Breast epithelium (tissue), 4 donors: ENCODE data around the gene ITGAL. TPM values are rescaled to one million over a fixed set of nuclear protein-coding genes. Genes with fewer than 3 reads are reported as not detected.

Source experiments
- DNase-seq, 2 donors: peaks; one replicate each; pipeline ENCODE4 v3.0.0-alpha.2; 2019; ENCODE audit warnings: low spot score in 2 of 2
- H3K27ac ChIP-seq, 2 donors: fragments of 200-600 bp; sonication (generic) in 1 of 2; one replicate each; pipeline ENCODE4 v1.5.1; 2016 to 2019; ENCODE audit warnings: mild to moderate bottlenecking in 1 of 2
- H3K27me3 ChIP-seq, 2 donors: fragments of 200-600 bp; sonication (generic) in 1 of 2; one replicate each; pipeline versions ENCODE4 v1.5.1 to v1.6.0; 2017 to 2019; ENCODE audit warnings: control low read depth in 1 of 2, mild to moderate bottlenecking in 1 of 2
- H3K36me3 ChIP-seq: fragments of 200-600 bp; one replicate; pipeline ENCODE4 v1.5.1; 2019
- H3K4me1 ChIP-seq, 2 donors: fragments of 200-600 bp; sonication (generic); one replicate each; pipeline ENCODE4 v1.5.1; 2016 to 2019; ENCODE audit warnings: control low read depth in 1 of 2
- H3K4me3 ChIP-seq, 3 donors: fragments of 200-600 bp; sonication (generic); 1 replicate in 2 of 3; 2 replicates in 1 of 3; pipeline ENCODE4 v1.5.1; 2016 to 2019; ENCODE audit warnings: mild to moderate bottlenecking in 3 of 3, moderate library complexity in 2 of 3
- H3K9me3 ChIP-seq, 2 donors: fragments of 200-600 bp; sonication (generic) in 1 of 2; one replicate each; pipeline ENCODE4 v1.5.1; 2016 to 2019; ENCODE audit warnings: control low read depth in 1 of 2
- CTCF ChIP-seq, 3 donors: fragments of 450-650 bp; IDR thresholded peaks; one replicate each; pipeline ENCODE4 v1.5.1; 2016 to 2017; ENCODE audit warnings: antibody characterized with exemption in 3 of 3, mild to moderate bottlenecking in 3 of 3, moderate library complexity in 3 of 3
- POLR2A ChIP-seq: fragments of 450-650 bp; IDR thresholded peaks from one replicate; pipeline ENCODE4 v1.6.1; 2016; ENCODE audit warnings: antibody characterized with exemption, mild to moderate bottlenecking, moderate library complexity
- POLR2AphosphoS5 ChIP-seq, 3 donors: sonication (generic); formaldehyde crosslinking; IDR thresholded peaks; one replicate each; pipeline ENCODE4 v1.6.1; 2017; ENCODE audit warnings: antibody characterized with exemption in 3 of 3
- intact Hi-C: fragments of 100-400 bp; cut with DNase I; formaldehyde crosslinking; loops from one replicate; pipeline ENCODE4 v1.15.1; 2023; ENCODE audit warnings: low total_unique reads
- total RNA-seq, 3 donors: library from RNA; depleted of rRNA; stranded (reverse); fragments of >200 nt; gene quantifications; one replicate each; pipeline ENCODE4 v1.1.0, GENCODE V29; 2016

The ITGAL gene
- total RNA-seq, 3 donors from 2014 or later, result 2.3 to 5.7 (median 2.4) TPM

GRCh38 chr16:30491744-30492308, 19.3 kb downstream of the ITGAL start:
- TF ChIP-seq POLR2AphosphoS5 (IDR thresholded peaks at IDR 0.05) (peak in 1 of 3 donors; percentile 22), POLR2A (no peak)
- no peaks in the 10 kb centered on the region for H3K9me3 ChIP-seq
- DNase-seq, result peak in 1 of 2 donors; percentile 67
- no peaks in the 10 kb centered on the region for H3K27me3 ChIP-seq
- H3K36me3 ChIP-seq, result no peaks in the 10 kb centered on the region
- no peak overlapping the region for H3K4me3 ChIP-seq
- H3K4me1 ChIP-seq, result no peaks in the 10 kb centered on the region
- intact Hi-C loops, result no loop called here
- H3K27ac ChIP-seq, result peak overlapping the region; percentile 48 to 61

- Histone ChIP-seq H3K4me1 (no peaks in the 10 kb centered on the region), H3K27me3 (no peaks in the 10 kb centered on the region), H3K27ac (no peak overlapping the region), H3K36me3 (no peaks in the 10 kb centered on the region), H3K4me3 (no peak overlapping the region), H3K9me3 (no peaks in the 10 kb centered on the region)
- TF ChIP-seq POLR2A, result no peak
- TF ChIP-seq POLR2AphosphoS5 (IDR thresholded peaks at IDR 0.05), result no peak
- no peak for TF ChIP-seq CTCF (IDR thresholded peaks at IDR 0.05)
- intact Hi-C loops, result no loop called here
- no peak for DNase-seq
Measured at GRCh38 chr16:30493941-30494488, 21.5 kb downstream of the ITGAL start.

- Histone ChIP-seq H3K27ac (no peak overlapping the region), H3K4me1 (no peaks in the 10 kb centered on the region), H3K9me3 (no peaks in the 10 kb centered on the region), H3K27me3 (no peaks in the 10 kb centered on the region), H3K4me3 (no peak overlapping the region), H3K36me3 (no peaks in the 10 kb centered on the region)
- intact Hi-C loops, result no loop called here
- DNase-seq, result no peak
- TF ChIP-seq POLR2AphosphoS5 (IDR thresholded peaks at IDR 0.05) (no peak), POLR2A (no peak), CTCF (IDR thresholded peaks at IDR 0.05) (no peak)
Measured at GRCh38 chr16:30494709-30495108, 22.2 kb downstream of the ITGAL start.

- peak in 1 of 2 donors; percentile 39 for DNase-seq
- Histone ChIP-seq H3K27me3 (no peaks in the 10 kb centered on the region), H3K36me3 (no peaks in the 10 kb centered on the region), H3K9me3 (no peaks in the 10 kb centered on the region), H3K4me1 (no peaks in the 10 kb centered on the region), H3K4me3 (peak overlapping the region in 1 of 3 donors; percentile 42), H3K27ac (peak overlapping the region in 1 of 2 donors; percentile 45)
- TF ChIP-seq POLR2A, result no peak
- no peak for TF ChIP-seq CTCF (IDR thresholded peaks at IDR 0.05)
- TF ChIP-seq POLR2AphosphoS5 (IDR thresholded peaks at IDR 0.05), result no peak
- intact Hi-C loops, result no loop called here
Measured at GRCh38 chr16:30499284-30499683, 26.7 kb downstream of the ITGAL start.

GRCh38 chr16:30503403-30504296, 31.1 kb downstream of the ITGAL start:
- Histone ChIP-seq H3K27me3 (no peaks in the 10 kb centered on the region), H3K27ac (no peak overlapping the region), H3K36me3 (no peaks in the 10 kb centered on the region), H3K4me1 (no peaks in the 10 kb centered on the region), H3K4me3 (no peak overlapping the region), H3K9me3 (no peaks in the 10 kb centered on the region)
- intact Hi-C loops, result no loop called here
- TF ChIP-seq POLR2A (no peak), CTCF (IDR thresholded peaks at IDR 0.05) (no peak), POLR2AphosphoS5 (IDR thresholded peaks at IDR 0.05) (no peak)
- no peak for DNase-seq
